ENCODE results near the gene HSFX4.

GRCh38 chrX:149881081-149881711 is 48.2 kb upstream of the HSFX4 start, which contains the start of gene MAGEA8:
- TF ChIP-seq POLR2AphosphoS5 (IDR thresholded peaks at IDR 0.05; ENCODE audit: low read depth, low read length) (no peak), TAF1 (IDR thresholded peaks at IDR 0.05; ENCODE audit: borderline replicate concordance, insufficient read depth, low read length) (no peak)
